ENCODE data around the gene NPC1. TPM values are rescaled to one million over a fixed set of nuclear protein-coding genes. Genes with fewer than 3 reads are reported as not detected.

NPC1 gene
- total RNA-seq, 2 donors from 2014 or later, result 43.6 to 44.9 TPM

DNA sequence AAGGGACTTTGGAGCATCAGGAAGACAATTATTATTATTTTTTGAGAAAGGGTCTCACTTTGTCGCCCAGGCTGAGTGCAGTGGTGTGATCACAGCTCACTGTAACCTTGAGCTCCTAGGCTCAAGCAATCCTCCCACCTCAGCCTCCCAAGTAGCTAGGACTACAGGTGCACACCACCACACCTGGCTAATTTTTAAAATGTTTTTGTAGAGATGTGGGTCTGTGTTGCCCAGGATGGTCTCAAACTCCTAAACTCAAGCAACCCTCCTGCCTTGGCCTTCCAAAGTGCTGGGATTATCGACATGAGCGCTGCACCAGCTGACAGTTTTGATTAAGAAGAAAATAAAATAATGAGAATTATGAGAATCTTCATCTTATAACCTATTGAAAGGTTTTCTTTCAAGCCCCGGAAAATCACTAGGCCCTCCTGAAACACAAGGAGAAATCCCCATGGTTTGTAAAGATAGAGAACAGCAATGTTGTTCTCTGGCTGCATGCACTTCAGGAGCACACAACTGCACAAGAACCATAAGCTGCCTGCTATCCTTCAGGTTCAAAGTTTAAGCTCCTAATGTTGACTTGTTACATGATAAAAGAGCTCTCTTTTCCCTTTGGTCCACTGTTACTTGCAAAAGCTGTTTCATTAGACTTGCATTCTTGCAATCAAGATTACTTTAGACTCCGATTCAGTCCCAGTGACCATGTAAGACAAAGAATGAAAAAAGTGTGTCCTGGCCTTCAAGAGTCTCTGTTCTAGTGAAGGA lies 16.8 kb downstream of the NPC1 start:
- Histone ChIP-seq H3K36me3 (ENCODE audit: control insufficient read depth, insufficient read depth, low read length) (peaks cover 83% of the 10 kb centered on the region), H3K9me3 (ENCODE audit: control insufficient read depth, low read length) (no peaks in the 10 kb centered on the region), H3K4me3 (ENCODE audit: low read length) (no peak overlapping the region), H3K9ac (ENCODE audit: extremely low read depth, low read length, poor library complexity, severe bottlenecking) (no peak overlapping the region), H3K27me3 (ENCODE audit: control insufficient read depth, insufficient read depth, low read length, poor library complexity, severe bottlenecking) (no peaks in the 10 kb centered on the region), H3K27ac (ENCODE audit: low read depth, low read length) (no peak overlapping the region), H3K4me1 (ENCODE audit: control insufficient read depth, insufficient read depth, low read length) (no peaks in the 10 kb centered on the region)
- Mint-ChIP-seq H3K27me3 (ENCODE audit: insufficient read depth) (no peaks in the 10 kb centered on the region), H3K27ac (no peak overlapping the region), H3K9me3 (no peaks in the 10 kb centered on the region), H3K36me3 (ENCODE audit: low read depth) (peaks cover 58% of the 10 kb centered on the region), H3K4me3 (no peak overlapping the region), H3K4me1 (peaks cover 10% of the 10 kb centered on the region)
- TF ChIP-seq, protein P1, sequence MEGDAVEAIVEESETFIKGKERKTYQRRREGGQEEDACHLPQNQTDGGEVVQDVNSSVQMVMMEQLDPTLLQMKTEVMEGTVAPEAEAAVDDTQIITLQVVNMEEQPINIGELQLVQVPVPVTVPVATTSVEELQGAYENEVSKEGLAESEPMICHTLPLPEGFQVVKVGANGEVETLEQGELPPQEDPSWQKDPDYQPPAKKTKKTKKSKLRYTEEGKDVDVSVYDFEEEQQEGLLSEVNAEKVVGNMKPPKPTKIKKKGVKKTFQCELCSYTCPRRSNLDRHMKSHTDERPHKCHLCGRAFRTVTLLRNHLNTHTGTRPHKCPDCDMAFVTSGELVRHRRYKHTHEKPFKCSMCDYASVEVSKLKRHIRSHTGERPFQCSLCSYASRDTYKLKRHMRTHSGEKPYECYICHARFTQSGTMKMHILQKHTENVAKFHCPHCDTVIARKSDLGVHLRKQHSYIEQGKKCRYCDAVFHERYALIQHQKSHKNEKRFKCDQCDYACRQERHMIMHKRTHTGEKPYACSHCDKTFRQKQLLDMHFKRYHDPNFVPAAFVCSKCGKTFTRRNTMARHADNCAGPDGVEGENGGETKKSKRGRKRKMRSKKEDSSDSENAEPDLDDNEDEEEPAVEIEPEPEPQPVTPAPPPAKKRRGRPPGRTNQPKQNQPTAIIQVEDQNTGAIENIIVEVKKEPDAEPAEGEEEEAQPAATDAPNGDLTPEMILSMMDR (conservative IDR thresholded peaks at IDR 0.05), result no peak
- no peak for DNase-seq
- 97 to 100% methylated on average over 3 to 4 of the region's 5 CpGs for WGBS, 2 experiments (ENCODE audit: insufficient coverage in 1 of 2, insufficient read length in 1 of 2)

DNA sequence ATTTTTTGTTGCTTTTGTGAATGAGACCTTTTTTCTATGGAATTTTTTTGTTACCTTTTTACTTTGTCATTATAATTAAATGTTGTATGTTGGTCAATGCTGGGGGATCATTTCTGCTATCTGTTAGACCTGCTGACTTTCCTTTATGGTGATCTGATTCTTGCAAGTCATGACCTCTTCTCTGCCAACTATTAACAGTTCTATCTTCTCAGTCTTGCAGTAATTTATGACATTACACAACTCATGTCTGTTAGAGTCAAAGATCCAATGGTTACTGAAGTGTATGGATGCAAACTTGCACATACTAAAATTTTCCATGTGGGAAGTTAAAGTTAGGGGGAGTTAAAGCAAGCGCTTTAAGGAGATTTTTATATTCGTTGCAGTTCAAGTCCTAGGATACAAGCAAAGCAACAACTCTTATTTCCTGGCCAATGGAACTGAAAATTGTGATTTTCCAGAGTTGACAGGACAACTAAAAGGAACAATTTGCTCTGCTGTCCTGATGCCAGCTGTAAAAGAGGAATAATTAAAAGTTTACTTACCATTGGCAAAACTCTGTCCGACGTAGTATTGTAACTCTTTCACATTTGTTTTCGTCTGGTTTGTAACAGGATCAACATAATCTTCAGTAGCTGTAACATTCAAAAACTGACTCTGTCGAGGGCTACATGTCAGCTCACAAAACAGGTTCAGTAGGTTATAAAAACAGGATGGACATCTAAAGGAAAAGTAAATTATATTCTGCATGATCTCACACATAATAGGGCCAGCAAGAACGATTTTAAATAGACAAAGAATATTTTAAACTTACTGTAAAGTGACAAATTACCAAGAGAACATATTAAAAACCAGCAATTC lies 17.8 kb downstream of the NPC1 start:
- Mint-ChIP-seq H3K27ac (no peak overlapping the region), H3K9me3 (no peaks in the 10 kb centered on the region), H3K36me3 (ENCODE audit: low read depth) (peaks cover 66% of the 10 kb centered on the region), H3K4me1 (peaks cover 2% of the 10 kb centered on the region), H3K4me3 (no peak overlapping the region), H3K27me3 (ENCODE audit: insufficient read depth) (no peaks in the 10 kb centered on the region)
- H3K4me3 ChIP-seq (ENCODE audit: low read length), result no peak overlapping the region
- 95 to 98% methylated on average over 6 to 7 of the region's 7 CpGs for WGBS, 2 experiments (ENCODE audit: insufficient coverage in 1 of 2, insufficient read length in 1 of 2)
- no peaks in the 10 kb centered on the region for H3K4me1 ChIP-seq (ENCODE audit: control insufficient read depth, insufficient read depth, low read length)
- no peaks in the 10 kb centered on the region for H3K27me3 ChIP-seq (ENCODE audit: control insufficient read depth, insufficient read depth, low read length, poor library complexity, severe bottlenecking)
- no peak overlapping the region for H3K9ac ChIP-seq (ENCODE audit: extremely low read depth, low read length, poor library complexity, severe bottlenecking)
- H3K36me3 ChIP-seq (ENCODE audit: control insufficient read depth, insufficient read depth, low read length), result peaks cover 87% of the 10 kb centered on the region
- no peak for DNase-seq
- TF ChIP-seq, protein P1 (conservative IDR thresholded peaks at IDR 0.05), result no peak
- H3K9me3 ChIP-seq (ENCODE audit: control insufficient read depth, low read length), result no peaks in the 10 kb centered on the region
- H3K27ac ChIP-seq (ENCODE audit: low read depth, low read length), result no peak overlapping the region

DNA sequence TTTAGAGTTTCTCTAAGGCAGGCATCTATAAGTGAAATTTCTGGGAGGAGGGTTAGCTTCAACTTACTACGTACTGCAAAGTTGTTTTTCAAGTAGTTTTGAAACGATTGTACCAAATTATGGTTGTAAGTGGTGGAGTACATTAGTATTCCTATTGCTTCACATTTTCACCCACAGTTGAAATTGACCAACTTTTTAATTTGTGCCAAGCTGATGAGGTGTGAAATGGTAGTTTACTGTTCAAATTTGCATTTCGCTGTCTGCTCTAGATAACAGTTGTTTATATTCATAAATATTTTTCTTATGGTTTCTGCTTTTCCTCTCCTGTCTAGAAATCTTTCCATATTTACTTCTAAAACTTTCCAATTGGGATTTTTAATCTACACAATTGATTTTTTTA lies 18.6 kb downstream of the NPC1 start:
- Histone ChIP-seq H3K9ac (ENCODE audit: extremely low read depth, low read length, poor library complexity, severe bottlenecking) (no peak overlapping the region), H3K4me3 (ENCODE audit: low read length) (no peak overlapping the region), H3K27ac (ENCODE audit: low read depth, low read length) (no peak overlapping the region), H3K36me3 (ENCODE audit: control insufficient read depth, insufficient read depth, low read length) (peaks cover 78% of the 10 kb centered on the region), H3K9me3 (ENCODE audit: control insufficient read depth, low read length) (no peaks in the 10 kb centered on the region), H3K4me1 (ENCODE audit: control insufficient read depth, insufficient read depth, low read length) (no peaks in the 10 kb centered on the region), H3K27me3 (ENCODE audit: control insufficient read depth, insufficient read depth, low read length, poor library complexity, severe bottlenecking) (no peaks in the 10 kb centered on the region)
- no peak for DNase-seq
- Mint-ChIP-seq H3K36me3 (ENCODE audit: low read depth) (peaks cover 67% of the 10 kb centered on the region), H3K27me3 (ENCODE audit: insufficient read depth) (no peaks in the 10 kb centered on the region), H3K4me1 (peaks cover 3% of the 10 kb centered on the region), H3K9me3 (no peaks in the 10 kb centered on the region), H3K27ac (no peak overlapping the region), H3K4me3 (no peak overlapping the region)
- WGBS, 2 experiments (ENCODE audit: insufficient coverage in 1 of 2, insufficient read length in 1 of 2), result 90 to 96% methylated on average over 2 of the region's 3 CpGs
- TF ChIP-seq, protein P1 (conservative IDR thresholded peaks at IDR 0.05), result no peak

Data from endodermal cell (in vitro differentiated cells).